Measurements from ENCODE around the gene CCDC167. TPM values are rescaled to one million over a fixed set of nuclear protein-coding genes. Genes with fewer than 3 reads are reported as not detected.

Gene CCDC167
- total and polyA plus RNA-seq, 2 of the 8 experiments (the other 6 are each of a cell fraction or from before 2014, with no cell fraction given) = 11.0 to 26.5 TPM

GRCh38 chr6:37531026-37531425 lies 31.3 kb upstream of the CCDC167 start:
- H3K4ac ChIP-seq (replicated peaks; ENCODE audit: insufficient read length, low read depth, low read length) = no peak overlapping the region
- CTCF ChIA-PET (ENCODE audit: partially characterized antibody) = interaction anchor here (0.8 to 13.8 kb wide), 7 partner anchors 7 to 123 kb away, joined by 3 to 308 read pairs (median 4); no protein-coding TSS in a partner anchor
- TF ChIP-seq BRCA1 (IDR thresholded peaks at IDR 0.05; ENCODE audit: low read depth, low read length) (no peak), HDAC2 (IDR thresholded peaks at IDR 0.05; ENCODE audit: borderline replicate concordance in 1 of 2, low read depth in 2 of 2, low read length in 2 of 2) (no peak), POLR2AphosphoS5 (IDR thresholded peaks at IDR 0.05; ENCODE audit: low read depth, low read length) (no peak), ATF2 (IDR thresholded peaks at IDR 0.05; ENCODE audit: low read length) (no peak), RFX5 (IDR thresholded peaks at IDR 0.05; ENCODE audit: borderline replicate concordance, low read depth, low read length) (no peak), SAP30 (IDR thresholded peaks at IDR 0.05; ENCODE audit: insufficient read depth, insufficient replicate concordance, low read length) (no peak), BACH1 (IDR thresholded peaks at IDR 0.05; ENCODE audit: low read length) (no peak), BCL11A (IDR thresholded peaks at IDR 0.05; ENCODE audit: low read depth in 2 of 2, low read length in 2 of 2) (no peak), POLR2A (IDR thresholded peaks at IDR 0.05; ENCODE audit: control extremely low read depth in 1 of 2, low read depth in 2 of 2, low read length in 2 of 2) (no peak), CREB1 (IDR thresholded peaks at IDR 0.05) (no peak), EGR1 (IDR thresholded peaks at IDR 0.05; ENCODE audit: borderline replicate concordance, low read depth, low read length) (no peak)
- TF ChIP-seq, protein P1, sequence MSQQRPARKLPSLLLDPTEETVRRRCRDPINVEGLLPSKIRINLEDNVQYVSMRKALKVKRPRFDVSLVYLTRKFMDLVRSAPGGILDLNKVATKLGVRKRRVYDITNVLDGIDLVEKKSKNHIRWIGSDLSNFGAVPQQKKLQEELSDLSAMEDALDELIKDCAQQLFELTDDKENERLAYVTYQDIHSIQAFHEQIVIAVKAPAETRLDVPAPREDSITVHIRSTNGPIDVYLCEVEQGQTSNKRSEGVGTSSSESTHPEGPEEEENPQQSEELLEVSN (IDR thresholded peaks at IDR 0.05) = no peak

More at GRCh38 chr6:37531026-37531425, 31.3 kb upstream of the CCDC167 start:
- no peak for DNase-seq (ENCODE audit: low read depth in 1 of 2, low spot score in 2 of 2)
- H3K4me3 ChIP-seq (ENCODE audit: extremely low read depth in 1 of 4, insufficient read depth in 2 of 4, low read depth in 3 of 4, low read length in 4 of 4) = no peak overlapping the region
- no peak overlapping the region for H4K5ac ChIP-seq (ENCODE audit: insufficient read length, low read depth, low read length)
- no peaks in the 10 kb centered on the region for H3K9me3 ChIP-seq (ENCODE audit: insufficient read depth in 2 of 2, low read depth in 1 of 2, low read length in 1 of 2)
- peaks cover 8 to 39% (median 23%) of the 10 kb centered on the region in 4 experiments for H3K27me3 ChIP-seq (replicated peaks in 1 of 4; ENCODE audit: control insufficient read depth in 3 of 4, extremely low read depth in 1 of 4, insufficient read depth in 3 of 4, low read length in 3 of 4)
- no peak overlapping the region for H2BK20ac ChIP-seq (ENCODE audit: low read length)
- peaks cover 0 to 8% (median under 1%) of the 10 kb centered on the region in 4 experiments; a peak in 4 of 7 replicates for H3K4me1 ChIP-seq (replicated peaks in 1 of 4; ENCODE audit: control insufficient read depth in 3 of 4, insufficient read depth in 4 of 4, low read length in 3 of 4)
- no peaks in the 10 kb centered on the region for H3K79me1 ChIP-seq (ENCODE audit: low read depth, low read length)
- no peak overlapping the region for H4K8ac ChIP-seq (ENCODE audit: extremely low read depth, insufficient read depth, low read length)
- H3K14ac ChIP-seq (ENCODE audit: insufficient read length) = no peak overlapping the region
- no peak overlapping the region for H3K23ac ChIP-seq (ENCODE audit: insufficient read length)
- no peak for FAIRE-seq
- no peak overlapping the region for H2BK12ac ChIP-seq (ENCODE audit: low read depth, low read length)
- no peak overlapping the region for H3K27ac ChIP-seq (ENCODE audit: low read depth, low read length)
- no peak overlapping the region for H3K56ac ChIP-seq (replicated peaks; ENCODE audit: insufficient read length, low read depth, low read length)
- peaks cover 7% of the 10 kb centered on the region; the same call in 1 of the 2 replicates for H3K23me2 ChIP-seq (ENCODE audit: low read depth, low read length)
- 90% methylated on average over 4 of the region's 4 CpGs; no CpG with 5 or more reads in 1 of the 2 experiments for WGBS, 2 experiments (ENCODE audit: extremely low coverage in 1 of 2, insufficient coverage in 1 of 2, insufficient read length in 1 of 2, insufficient replicate concordance in 2 of 2, low coverage in 1 of 2, low lambda C conversion rate in 2 of 2, missing lambda C conversion rate in 1 of 2)
- no peaks in the 10 kb centered on the region for H4K20me1 ChIP-seq (replicated peaks in 1 of 2; ENCODE audit: control insufficient read depth in 1 of 2, insufficient read depth in 2 of 2, low read length in 2 of 2)
- no peak overlapping the region for H4K91ac ChIP-seq (replicated peaks; ENCODE audit: insufficient read length, low read length)
- no peak overlapping the region for H2BK120ac ChIP-seq (replicated peaks; ENCODE audit: low read depth, low read length)
- POLR2A ChIA-PET (ENCODE audit: partially characterized antibody) = no interaction called here
- no peak overlapping the region for H2BK5ac ChIP-seq (ENCODE audit: low read depth, low read length)
- H3K36me3 ChIP-seq (ENCODE audit: control insufficient read depth in 2 of 4, insufficient read depth in 4 of 4, low read length in 3 of 4) = no peaks in the 10 kb centered on the region
- H2AFZ ChIP-seq (ENCODE audit: low read length) = no peak overlapping the region
- H3K18ac ChIP-seq (ENCODE audit: extremely low read depth, low read length) = no peak overlapping the region
- H2BK15ac ChIP-seq (ENCODE audit: low read length) = no peak overlapping the region
- no peaks in the 10 kb centered on the region for H3K79me2 ChIP-seq (ENCODE audit: control insufficient read depth in 1 of 2, insufficient read depth in 2 of 2, low read length in 2 of 2)
- H3K9ac ChIP-seq (replicated peaks in 1 of 4; ENCODE audit: extremely low read depth in 1 of 4, low read depth in 3 of 4, low read length in 3 of 4) = no peak overlapping the region
- no peak overlapping the region for H2AK5ac ChIP-seq (ENCODE audit: low read depth, low read length)
- H3K4me2 ChIP-seq (ENCODE audit: insufficient read depth in 1 of 2, low read depth in 2 of 2, low read length in 2 of 2) = no peak overlapping the region
